MM.1S (cell line): ENCODE measurements around the gene LRRC4C.

Source experiments
- CTCF ChIP-seq: fragments of 300-600 bp; sonication (generic); IDR thresholded peaks from 2 replicates; pipeline ENCODE4 v1.5.1; 2016; ENCODE audit warnings: antibody characterized with exemption, low read length, mixed read lengths
- EZH2 ChIP-seq: fragments of 300-600 bp; sonication (generic); optimal IDR thresholded peaks from 2 replicates; pipeline ENCODE3; 2017; ENCODE audit warnings: low read depth, mild to moderate bottlenecking, antibody characterized with exemption, low read length, mixed read lengths
- EZH2phosphoT487 ChIP-seq: fragments of 300-600 bp; sonication (generic); IDR thresholded peaks from 2 replicates; pipeline ENCODE4 v1.6.1; 2018; ENCODE audit warnings: antibody characterized with exemption, low read length

GRCh38 chr11:41247621-41248020 is 211.8 kb downstream of the LRRC4C start:
- TF ChIP-seq CTCF = no peak
- no peak for TF ChIP-seq EZH2
- TF ChIP-seq EZH2phosphoT487 = no peak
